GM23248 (cell line): Measurements from ENCODE around the gene KLF15.

ENCODE experiments used
- EZH2 ChIP-seq: fragments of 200-600 bp; sonication (generic); IDR thresholded peaks from 2 replicates; pipeline ENCODE4 v1.6.1; 2018; ENCODE audit warnings: antibody characterized with exemption, mild to moderate bottlenecking; ENCODE audit not compliant: insufficient read depth, poor library complexity, severe bottlenecking
- EZH2phosphoT487 ChIP-seq: fragments of 200-600 bp; sonication (generic); IDR thresholded peaks from 2 replicates; pipeline ENCODE4 v1.6.1; 2018; ENCODE audit warnings: antibody characterized with exemption, moderate library complexity, mild to moderate bottlenecking, low read depth; ENCODE audit not compliant: insufficient read depth

DNA sequence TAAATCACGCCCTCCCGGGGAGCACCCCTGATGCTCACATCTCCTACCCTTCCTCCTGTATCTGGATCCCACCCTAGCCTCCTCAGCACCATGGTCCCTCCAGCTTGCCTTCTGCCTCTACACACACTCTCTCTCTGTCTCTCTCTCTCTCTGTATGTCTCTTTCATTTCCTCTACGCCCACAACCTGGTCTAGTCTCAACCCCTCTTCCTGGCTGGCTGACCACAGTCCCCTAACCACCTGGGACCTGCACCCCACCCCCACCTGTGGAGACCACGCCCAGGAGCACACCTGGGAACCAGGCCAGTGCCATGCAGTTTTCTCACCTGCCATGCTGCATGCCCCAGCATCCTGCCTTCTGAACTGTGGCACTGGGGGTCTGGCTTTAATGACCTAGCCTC lies 33.5 kb upstream of the KLF15 start:
- TF ChIP-seq EZH2phosphoT487 (no peak), EZH2 (no peak)
